ENCODE measurements around the gene HEATR5A. TPM values are rescaled to one million over a fixed set of nuclear protein-coding genes. Genes with fewer than 3 reads are reported as not detected.
"Not testable (repeated sequence)": the region's sequence is repeated elsewhere in the genome, so short reads cannot be mapped to it uniquely, and the experiment has no call there.

The HEATR5A gene
- total RNA-seq, 1 donor from 2014 or later = 14.1 TPM

DNA sequence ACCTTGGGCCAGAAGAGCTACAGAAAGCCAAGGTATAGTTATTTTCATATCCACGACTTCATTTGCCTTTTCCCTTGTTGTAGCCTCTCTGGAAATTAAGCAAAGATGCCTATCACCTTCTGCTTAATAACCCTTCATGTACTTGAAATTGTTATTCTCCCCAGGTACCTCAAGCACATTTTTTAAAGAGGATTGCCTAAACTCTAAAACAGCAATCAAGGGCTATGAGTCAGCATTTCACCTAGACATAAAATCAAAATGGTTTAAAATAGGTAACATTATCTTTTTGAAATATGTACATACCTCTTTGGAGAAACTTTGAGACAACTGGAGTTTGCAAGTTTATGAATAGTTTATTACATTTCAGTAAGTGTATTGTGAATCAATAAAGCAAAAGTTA, 25.4 kb upstream of the HEATR5A start:
- no peaks in the 10 kb centered on the region for H3K27me3 Mint-ChIP-seq (ENCODE audit: unreplicated experiment)
- no peaks in the 10 kb centered on the region for H3K9me3 Mint-ChIP-seq (ENCODE audit: unreplicated experiment)
- TF ChIP-seq, protein P1, sequence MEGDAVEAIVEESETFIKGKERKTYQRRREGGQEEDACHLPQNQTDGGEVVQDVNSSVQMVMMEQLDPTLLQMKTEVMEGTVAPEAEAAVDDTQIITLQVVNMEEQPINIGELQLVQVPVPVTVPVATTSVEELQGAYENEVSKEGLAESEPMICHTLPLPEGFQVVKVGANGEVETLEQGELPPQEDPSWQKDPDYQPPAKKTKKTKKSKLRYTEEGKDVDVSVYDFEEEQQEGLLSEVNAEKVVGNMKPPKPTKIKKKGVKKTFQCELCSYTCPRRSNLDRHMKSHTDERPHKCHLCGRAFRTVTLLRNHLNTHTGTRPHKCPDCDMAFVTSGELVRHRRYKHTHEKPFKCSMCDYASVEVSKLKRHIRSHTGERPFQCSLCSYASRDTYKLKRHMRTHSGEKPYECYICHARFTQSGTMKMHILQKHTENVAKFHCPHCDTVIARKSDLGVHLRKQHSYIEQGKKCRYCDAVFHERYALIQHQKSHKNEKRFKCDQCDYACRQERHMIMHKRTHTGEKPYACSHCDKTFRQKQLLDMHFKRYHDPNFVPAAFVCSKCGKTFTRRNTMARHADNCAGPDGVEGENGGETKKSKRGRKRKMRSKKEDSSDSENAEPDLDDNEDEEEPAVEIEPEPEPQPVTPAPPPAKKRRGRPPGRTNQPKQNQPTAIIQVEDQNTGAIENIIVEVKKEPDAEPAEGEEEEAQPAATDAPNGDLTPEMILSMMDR (IDR thresholded peaks at IDR 0.05; ENCODE audit: partially characterized antibody, unreplicated experiment) = no peak
- H3K36me3 Mint-ChIP-seq (ENCODE audit: unreplicated experiment) = no peaks in the 10 kb centered on the region
- no peaks in the 10 kb centered on the region for H3K4me1 Mint-ChIP-seq (ENCODE audit: low read depth, unreplicated experiment)
- H3K4me3 Mint-ChIP-seq (ENCODE audit: unreplicated experiment) = no peak overlapping the region
- no peak overlapping the region for H3K27ac Mint-ChIP-seq (ENCODE audit: unreplicated experiment)
- no peak for DNase-seq

DNA sequence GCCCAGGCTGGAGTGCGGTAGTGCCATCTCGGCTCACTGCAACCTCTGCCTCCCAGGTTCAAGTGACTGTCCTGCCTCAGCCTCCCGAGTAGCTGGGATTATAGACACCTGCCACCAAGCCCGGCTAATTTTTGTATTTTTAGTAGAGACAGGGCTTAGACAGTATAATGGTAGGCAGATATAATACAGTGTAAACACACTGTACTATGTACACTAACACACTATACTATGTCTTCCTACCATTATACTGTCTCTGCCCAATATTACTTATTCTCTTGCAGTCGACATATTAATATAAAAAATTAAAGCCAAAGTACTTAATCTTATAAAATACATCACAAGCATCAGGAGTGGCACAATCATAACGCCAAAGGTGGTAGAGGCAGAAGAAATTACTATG, 21.9 kb upstream of the HEATR5A start:
- H3K36me3 Mint-ChIP-seq (ENCODE audit: unreplicated experiment) = peaks cover 4% of the 10 kb centered on the region
- H3K4me3 Mint-ChIP-seq (ENCODE audit: unreplicated experiment) = no peak overlapping the region
- no peaks in the 10 kb centered on the region for H3K9me3 Mint-ChIP-seq (ENCODE audit: unreplicated experiment)
- TF ChIP-seq, protein P1 (IDR thresholded peaks at IDR 0.05; ENCODE audit: partially characterized antibody, unreplicated experiment) = no peak
- no peak for DNase-seq
- H3K27me3 Mint-ChIP-seq (ENCODE audit: unreplicated experiment) = no peaks in the 10 kb centered on the region
- no peak overlapping the region for H3K27ac Mint-ChIP-seq (ENCODE audit: unreplicated experiment)
- H3K4me1 Mint-ChIP-seq (ENCODE audit: low read depth, unreplicated experiment) = no peaks in the 10 kb centered on the region

DNA sequence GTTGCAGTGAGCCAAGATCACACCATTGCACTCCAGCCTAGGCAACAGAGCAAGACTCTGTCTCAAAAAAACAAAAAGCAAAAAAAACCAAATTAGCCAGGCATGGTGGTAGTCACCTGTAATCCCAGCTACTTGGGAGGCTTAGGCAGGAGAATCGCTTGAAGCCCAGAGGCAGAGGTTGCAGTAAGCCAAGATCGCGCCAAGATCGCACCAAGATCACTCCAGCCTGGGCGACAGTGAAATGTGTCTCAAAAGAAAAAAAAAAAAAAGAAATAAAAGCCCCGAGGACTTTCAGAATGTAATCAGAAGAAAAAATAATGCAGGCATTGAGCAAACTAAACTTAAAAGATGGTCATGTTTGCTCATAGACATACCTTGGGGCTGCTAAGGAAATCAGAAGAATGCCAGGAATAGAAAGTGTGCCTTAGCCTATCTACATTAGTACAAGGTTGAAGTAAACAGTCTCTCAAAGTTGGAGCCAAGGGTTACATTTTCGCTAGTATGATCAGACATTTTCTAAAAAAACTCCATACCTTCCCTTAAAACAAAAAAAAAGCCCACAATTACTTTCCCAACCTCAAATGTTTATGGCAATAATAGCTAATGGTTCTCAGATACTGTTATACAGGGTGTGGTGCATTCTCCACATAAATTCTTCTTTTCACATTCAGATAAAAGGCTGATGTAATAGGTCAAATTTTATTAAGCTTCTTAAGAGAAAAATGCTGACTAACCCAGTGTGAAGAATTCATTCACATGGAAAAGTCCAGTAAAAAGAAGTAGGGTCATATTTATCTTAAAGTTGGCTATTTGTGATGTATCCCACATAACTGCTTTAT, 21.1 kb upstream of the HEATR5A start:
- H3K27ac Mint-ChIP-seq (ENCODE audit: unreplicated experiment) = no peak overlapping the region
- peaks cover 4% of the 10 kb centered on the region for H3K36me3 Mint-ChIP-seq (ENCODE audit: unreplicated experiment)
- DNase-seq = no peak
- no peaks in the 10 kb centered on the region for H3K4me1 Mint-ChIP-seq (ENCODE audit: low read depth, unreplicated experiment)
- TF ChIP-seq, protein P1 (IDR thresholded peaks at IDR 0.05; ENCODE audit: partially characterized antibody, unreplicated experiment) = no peak
- H3K27me3 Mint-ChIP-seq (ENCODE audit: unreplicated experiment) = no peaks in the 10 kb centered on the region
- H3K9me3 Mint-ChIP-seq (ENCODE audit: unreplicated experiment) = no peaks in the 10 kb centered on the region
- H3K4me3 Mint-ChIP-seq (ENCODE audit: unreplicated experiment) = no peak overlapping the region

DNA sequence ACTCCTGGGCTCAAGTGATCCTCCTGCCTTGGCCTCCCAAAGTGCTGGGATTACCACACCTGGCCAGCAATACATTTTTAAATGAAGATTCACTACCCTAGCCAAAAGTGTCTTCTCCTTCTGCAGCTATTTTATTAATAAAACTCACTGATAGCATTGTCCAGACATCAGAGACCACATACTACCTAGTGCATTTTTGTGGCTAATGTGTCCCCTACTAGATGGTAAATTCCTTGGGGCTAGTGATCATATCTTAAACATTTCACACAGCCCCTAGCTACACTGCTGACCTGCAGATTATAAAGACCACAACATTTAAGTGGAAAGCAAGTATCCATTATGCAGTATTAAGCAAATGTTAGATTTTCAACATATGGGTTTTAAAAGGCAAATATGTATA, 19.9 kb upstream of the HEATR5A start:
- TF ChIP-seq, protein P1 (IDR thresholded peaks at IDR 0.05; ENCODE audit: partially characterized antibody, unreplicated experiment) = no peak
- Mint-ChIP-seq H3K9me3 (ENCODE audit: unreplicated experiment) (no peaks in the 10 kb centered on the region), H3K4me1 (ENCODE audit: low read depth, unreplicated experiment) (no peaks in the 10 kb centered on the region), H3K36me3 (ENCODE audit: unreplicated experiment) (peaks cover 4% of the 10 kb centered on the region), H3K27me3 (ENCODE audit: unreplicated experiment) (no peaks in the 10 kb centered on the region), H3K4me3 (ENCODE audit: unreplicated experiment) (no peak overlapping the region), H3K27ac (ENCODE audit: unreplicated experiment) (no peak overlapping the region)
- DNase-seq = no peak

DNA sequence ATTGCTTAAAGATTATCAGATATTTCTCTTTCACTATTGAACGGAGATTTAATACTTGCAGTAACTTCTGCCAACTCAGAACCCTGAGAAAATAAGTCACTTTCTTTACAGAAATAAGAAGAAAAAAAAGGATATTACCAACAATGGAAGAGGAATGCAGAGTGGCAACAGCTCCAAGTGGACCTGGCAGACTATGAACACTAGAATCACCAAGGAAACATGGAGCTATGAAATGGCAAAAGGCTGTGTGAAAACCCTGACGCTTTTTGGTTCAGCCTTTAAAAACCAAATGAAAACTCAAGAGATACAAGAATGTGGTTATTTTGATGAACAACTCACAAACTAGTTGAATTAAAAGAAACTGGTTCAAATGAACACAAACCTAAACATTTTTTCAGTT, 19.2 kb upstream of the HEATR5A start:
- no peaks in the 10 kb centered on the region for H3K4me1 Mint-ChIP-seq (ENCODE audit: low read depth, unreplicated experiment)
- DNase-seq = no peak

DNA sequence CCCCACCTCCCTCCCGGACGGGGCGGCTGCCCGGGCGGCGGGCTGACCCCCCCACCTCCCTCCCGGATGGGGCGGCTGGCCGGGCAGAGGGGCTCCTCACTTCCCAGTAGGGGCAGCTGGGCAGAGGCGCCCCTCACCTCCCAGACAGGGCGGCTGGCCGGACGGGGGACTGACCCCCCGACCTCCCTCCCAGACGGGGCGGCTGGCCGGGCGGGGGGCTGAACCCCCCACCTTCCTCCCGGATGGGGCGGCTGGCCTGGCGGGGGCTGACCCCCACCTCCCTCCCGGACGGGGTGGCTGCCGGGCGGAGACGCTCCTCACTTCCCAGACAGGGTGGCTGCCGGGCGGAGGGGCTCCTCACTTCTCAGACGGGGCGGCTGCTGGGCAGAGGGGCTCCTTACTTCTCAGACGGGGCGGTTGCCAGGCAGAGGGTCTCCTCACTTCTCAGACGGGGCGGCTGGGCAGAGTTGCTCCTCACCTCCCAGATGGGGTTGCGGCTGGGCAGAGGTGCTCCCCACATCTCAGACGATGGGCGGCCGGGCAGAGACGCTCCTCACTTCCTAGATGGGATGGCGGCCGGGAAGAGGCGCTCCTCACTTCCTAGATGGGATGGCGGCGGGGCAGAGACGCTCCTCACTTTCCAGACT, 16.8 kb upstream of the HEATR5A start:
- not testable (repeated sequence) for H3K4me1 Mint-ChIP-seq (ENCODE audit: low read depth, unreplicated experiment); H3K4me3 Mint-ChIP-seq (ENCODE audit: unreplicated experiment); H3K9me3 Mint-ChIP-seq (ENCODE audit: unreplicated experiment)

More for the DNA sequence above, 19.2 kb upstream of the HEATR5A start:
- Mint-ChIP-seq H3K9me3 (ENCODE audit: unreplicated experiment) (no peaks in the 10 kb centered on the region), H3K27ac (ENCODE audit: unreplicated experiment) (no peak overlapping the region), H3K27me3 (ENCODE audit: unreplicated experiment) (no peaks in the 10 kb centered on the region), H3K4me3 (ENCODE audit: unreplicated experiment) (no peak overlapping the region), H3K36me3 (ENCODE audit: unreplicated experiment) (peaks cover 4% of the 10 kb centered on the region)
- TF ChIP-seq, protein P1 (IDR thresholded peaks at IDR 0.05; ENCODE audit: partially characterized antibody, unreplicated experiment) = no peak

More for the DNA sequence above, 16.8 kb upstream of the HEATR5A start:
- not testable (repeated sequence) for H3K36me3 Mint-ChIP-seq (ENCODE audit: unreplicated experiment); H3K27me3 Mint-ChIP-seq (ENCODE audit: unreplicated experiment); H3K27ac Mint-ChIP-seq (ENCODE audit: unreplicated experiment); DNase-seq

Measured in glutamatergic neuron (in vitro differentiated cells).